K562 (cell line): ENCODE results near the gene MRPL28. TPM values are rescaled to one million over a fixed set of nuclear protein-coding genes. Genes with fewer than 3 reads are reported as not detected.

Experiments
- ATF7 ChIP-seq: fragments of 450-650 bp; IDR thresholded peaks from 2 replicates; pipeline ENCODE4 v1.7.1; 2014; ENCODE audit warnings: mild to moderate bottlenecking, moderate library complexity
- GTF2B ChIP-seq: IDR thresholded peaks from 2 replicates; pipeline ENCODE4 v1.6.1; 2011; ENCODE audit not compliant: insufficient read length; ENCODE audit errors: extremely low read depth
- MITF ChIP-seq: IDR thresholded peaks from 2 replicates; pipeline ENCODE4 v1.6.1; 2014; ENCODE audit warnings: antibody characterized with exemption
- RBM22 ChIP-seq: fragments of 200-400 bp; formaldehyde crosslinking; IDR thresholded peaks from 2 replicates; pipeline ENCODE4 v1.6.1; 2018; ENCODE audit warnings: low read length, low read depth; ENCODE audit not compliant: poor library complexity, severe bottlenecking
- STAT6 ChIP-seq: sonication (generic); formaldehyde crosslinking; IDR thresholded peaks from 2 replicates; pipeline ENCODE4 v1.8.1; 2023; ENCODE audit warnings: mild to moderate bottlenecking, missing genetic modification reagents
- ZFP1 ChIP-seq: fragments of 450-650 bp; formaldehyde crosslinking; IDR thresholded peaks from 2 replicates; pipeline ENCODE4 v1.4.0; 2020; ENCODE audit warnings: mild to moderate bottlenecking, mixed read lengths
- ZNF175 ChIP-seq: fragments of 200-800 bp; sonication (Bioruptor generic); IDR thresholded peaks from 2 replicates; pipeline ENCODE4 v1.6.1; 2016; ENCODE audit warnings: low read depth, mild to moderate bottlenecking, missing genetic modification characterization, missing compliant biosample characterization
- polyA plus RNA-seq, 8 experiments: library from polyadenylated mRNA; depleted of rRNA in 4 of 8; stranded (reverse) in 5 of 8; unstranded in 3 of 8; fragments of >200 nt; fragmentation: Nextera tagmentation in 2 of 8; fragmentation: Illumina TruSeq in 1 of 8; extraction: Ambion mirVana in 2 of 8; extraction: Trizol in 1 of 8; gene quantifications; 2 replicates each; pipeline versions ENCODE4 v1.2.1 to v1.2.3, GENCODE V29; 2011 to 2014; ENCODE audit warnings: inconsistent platforms in 1 of 8, missing spikeins in 1 of 8
- total RNA-seq, 7 experiments: library from RNA; depleted of rRNA in 6 of 7; stranded (reverse); fragments of >200 nt in 6 of 7; fragmentation: Illumina TruSeq in 2 of 7; extraction: Trizol in 2 of 7; gene quantifications; 2 replicates each; pipeline versions ENCODE4 v1.2.1 to v1.2.3, GENCODE V29; 2011 to 2021; ENCODE audit warnings: low replicate concordance in 1 of 7

The MRPL28 gene
- total and polyA plus RNA-seq, 9 of the 15 experiments (the other 6 are each of a cell fraction or from before 2014, with no cell fraction given) = 2.5 to 323 (median 175) TPM

- TF ChIP-seq ZNF175 (CRISPR knock-in tag) (no peak), ZFP1 (CRISPR knock-in tag) (no peak), MITF (no peak), ATF7 (no peak), STAT6 (CRISPR knock-in tag) (no peak), GTF2B (no peak), RBM22 (no peak)
Measured at GRCh38 chr16:337975-338575, 32.3 kb downstream of the MRPL28 start (continued).
